Measurements from ENCODE around the gene USP47. TPM values are rescaled to one million over a fixed set of nuclear protein-coding genes. Genes with fewer than 3 reads are reported as not detected.

Gene USP47
- total RNA-seq, 2 experiments from 2014 or later, result 40.1 to 44.8 TPM

DNA sequence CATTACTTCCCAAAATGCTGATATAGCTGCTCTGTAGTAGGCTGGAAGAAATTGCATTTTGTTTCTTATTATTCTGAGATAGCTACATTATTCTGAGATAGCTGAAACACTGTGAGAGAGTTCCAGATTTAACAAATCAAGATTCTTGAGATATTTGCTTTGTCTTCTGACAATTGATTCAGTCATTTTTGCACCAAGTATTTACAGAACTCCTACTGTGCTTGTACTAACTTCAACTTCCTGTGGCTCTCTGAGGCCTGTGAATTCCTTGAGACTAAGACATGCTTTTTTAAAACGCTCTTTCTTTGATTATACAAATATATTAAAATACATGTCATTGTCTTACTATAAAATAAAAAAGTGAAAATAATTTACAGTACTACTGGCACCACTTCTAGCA is 52.7 kb downstream of the USP47 start:
- ATAC-seq, result no peak
- Mint-ChIP-seq H3K9me3 (ENCODE audit: low read depth) (no peaks in the 10 kb centered on the region), H3K4me3 (no peak overlapping the region), H3K27ac (no peak overlapping the region), H3K27me3 (no peaks in the 10 kb centered on the region), H3K4me1 (peaks cover 7% of the 10 kb centered on the region), H3K36me3 (peaks cover 8% of the 10 kb centered on the region)
- no peak for DNase-seq
- CTCF ChIA-PET, result no interaction called here

DNA sequence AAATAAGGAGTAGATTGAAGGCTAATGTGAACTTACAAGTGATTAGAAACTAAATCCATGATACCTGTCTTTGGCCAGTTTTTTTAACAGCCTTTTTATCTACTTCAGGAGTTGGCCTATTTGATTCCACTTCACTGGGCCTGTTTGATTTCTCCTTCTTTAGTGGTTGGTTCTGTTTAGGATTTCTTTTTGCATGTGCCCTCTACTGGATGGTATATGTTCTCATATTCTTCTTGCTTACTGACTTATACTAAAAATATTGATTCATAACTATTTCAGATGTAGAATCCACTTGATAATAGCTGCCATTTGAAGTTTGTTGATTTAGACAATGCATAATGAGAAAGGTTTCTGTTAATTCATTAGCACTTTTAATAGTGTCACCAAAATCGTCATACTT is 53.9 kb downstream of the USP47 start:
- no peak overlapping the region for H3K27ac Mint-ChIP-seq
- H3K9me3 Mint-ChIP-seq (ENCODE audit: low read depth), result no peaks in the 10 kb centered on the region
- peaks cover 6% of the 10 kb centered on the region for H3K36me3 Mint-ChIP-seq
- no peak overlapping the region for H3K4me3 Mint-ChIP-seq
- H3K4me1 Mint-ChIP-seq, result peaks cover 7% of the 10 kb centered on the region
- CTCF ChIA-PET, result no interaction called here
- ATAC-seq (no peak), DNase-seq (no peak)
- H3K27me3 Mint-ChIP-seq, result no peaks in the 10 kb centered on the region

DNA sequence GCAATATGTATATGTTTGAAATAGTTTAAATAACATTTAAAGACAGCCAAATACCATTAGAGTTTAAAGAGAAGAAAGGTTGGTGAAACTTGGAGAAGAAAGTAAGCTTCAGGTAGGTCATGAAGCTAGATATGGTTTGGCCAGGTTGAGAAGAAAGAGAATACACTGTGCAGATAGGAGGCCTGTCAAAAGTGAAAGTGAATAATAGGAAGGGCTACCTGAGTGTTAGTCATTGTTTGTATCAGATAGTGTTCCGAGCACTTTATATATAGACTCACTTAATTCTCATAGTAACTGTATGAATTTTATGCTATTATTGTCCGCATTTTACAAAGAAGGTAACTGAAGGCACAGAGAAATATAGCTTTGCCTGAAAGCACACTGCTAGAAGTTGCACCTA is 56.9 kb downstream of the USP47 start:
- Mint-ChIP-seq H3K36me3 (peaks cover 2% of the 10 kb centered on the region), H3K27me3 (no peaks in the 10 kb centered on the region), H3K4me1 (peaks cover 7% of the 10 kb centered on the region), H3K4me3 (no peak overlapping the region), H3K27ac (no peak overlapping the region), H3K9me3 (ENCODE audit: low read depth) (no peaks in the 10 kb centered on the region)
- DNase-seq (no peak), ATAC-seq (no peak)
- CTCF ChIA-PET, result interaction anchor here (1.3 kb wide), 1 partner anchor 69 kb away, joined by 3 read pairs; no protein-coding TSS in a partner anchor

- no peaks in the 10 kb centered on the region for H3K9me3 Mint-ChIP-seq (ENCODE audit: low read depth)
- H3K4me3 Mint-ChIP-seq, result no peak overlapping the region
- no peak overlapping the region for H3K27ac Mint-ChIP-seq
- H3K27me3 Mint-ChIP-seq, result no peaks in the 10 kb centered on the region
- DNase-seq (no peak), ATAC-seq (no peak)
- H3K36me3 Mint-ChIP-seq, result peaks cover 3% of the 10 kb centered on the region
- peaks cover 7% of the 10 kb centered on the region for H3K4me1 Mint-ChIP-seq
- CTCF ChIA-PET, result interaction anchor here (1.1 to 1.3 kb wide), 2 partner anchors 26 to 68 kb away, joined by 3 read pairs; no protein-coding TSS in a partner anchor
Observed at GRCh38 chr11:11899401-11899800, 57.6 kb downstream of the USP47 start.

- H3K4me3 Mint-ChIP-seq, result no peak overlapping the region
- no peaks in the 10 kb centered on the region for H3K27me3 Mint-ChIP-seq
- no peak for ATAC-seq
- no peaks in the 10 kb centered on the region for H3K9me3 Mint-ChIP-seq (ENCODE audit: low read depth)
- H3K4me1 Mint-ChIP-seq, result peaks cover 7% of the 10 kb centered on the region
- DNase-seq, result no peak
- H3K36me3 Mint-ChIP-seq, result peaks cover 8% of the 10 kb centered on the region
- CTCF ChIA-PET, result interaction anchor here (0.7 kb wide), 2 partner anchors 9 to 639 kb away, joined by 3 read pairs; no protein-coding TSS in a partner anchor
- H3K27ac Mint-ChIP-seq, result no peak overlapping the region
Observed at GRCh38 chr11:11901929-11902328, 60.2 kb downstream of the USP47 start.

GRCh38 chr11:11909727-11910126 is 68.0 kb downstream of the USP47 start:
- ATAC-seq, result no peak
- Mint-ChIP-seq H3K36me3 (peaks cover 26% of the 10 kb centered on the region), H3K4me1 (no peaks in the 10 kb centered on the region), H3K4me3 (no peak overlapping the region), H3K27ac (no peak overlapping the region), H3K9me3 (ENCODE audit: low read depth) (no peaks in the 10 kb centered on the region), H3K27me3 (no peaks in the 10 kb centered on the region)
- DNase-seq, result no peak
- CTCF ChIA-PET, result no interaction called here

DNA sequence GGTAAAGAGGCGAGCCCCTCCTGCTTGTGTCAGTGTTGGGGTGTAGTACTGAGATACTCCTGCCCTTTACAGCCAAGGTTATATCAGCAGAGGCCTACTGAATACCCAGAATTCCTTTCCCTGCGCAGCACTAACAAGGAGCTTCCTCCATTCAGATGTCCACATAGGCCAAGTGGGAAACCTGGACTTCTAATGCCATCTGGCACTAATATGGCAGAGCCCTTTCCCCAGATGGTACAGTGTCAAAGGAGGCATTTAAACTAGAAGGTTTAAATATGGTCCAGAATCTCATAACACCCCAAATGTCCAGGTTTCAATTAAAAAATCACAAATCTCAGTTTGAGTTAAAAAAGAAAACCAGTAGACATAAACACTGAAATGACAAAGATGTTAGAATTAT is 68.8 kb downstream of the USP47 start:
- CTCF ChIA-PET, result interaction anchor here (0.6 kb wide), 1 partner anchor 9 kb away, joined by 3 read pairs; no protein-coding TSS in a partner anchor
- ATAC-seq (no peak), DNase-seq (no peak)
- no peaks in the 10 kb centered on the region for H3K27me3 Mint-ChIP-seq
- no peak overlapping the region for H3K4me3 Mint-ChIP-seq
- no peak overlapping the region for H3K27ac Mint-ChIP-seq
- H3K9me3 Mint-ChIP-seq (ENCODE audit: low read depth), result no peaks in the 10 kb centered on the region
- H3K4me1 Mint-ChIP-seq, result no peaks in the 10 kb centered on the region
- peaks cover 27% of the 10 kb centered on the region for H3K36me3 Mint-ChIP-seq

GRCh38 chr11:11913395-11913794 is 71.6 kb downstream of the USP47 start:
- ATAC-seq (no peak), DNase-seq (no peak)
- CTCF ChIA-PET, result interaction anchor here (0.8 to 1.2 kb wide), 2 partner anchors 53 to 133 kb away, joined by 3 read pairs; no protein-coding TSS in a partner anchor
- Mint-ChIP-seq H3K4me1 (no peaks in the 10 kb centered on the region), H3K27ac (no peak overlapping the region), H3K36me3 (peaks cover 26% of the 10 kb centered on the region), H3K27me3 (no peaks in the 10 kb centered on the region), H3K9me3 (ENCODE audit: low read depth) (no peaks in the 10 kb centered on the region), H3K4me3 (no peak overlapping the region)

DNA sequence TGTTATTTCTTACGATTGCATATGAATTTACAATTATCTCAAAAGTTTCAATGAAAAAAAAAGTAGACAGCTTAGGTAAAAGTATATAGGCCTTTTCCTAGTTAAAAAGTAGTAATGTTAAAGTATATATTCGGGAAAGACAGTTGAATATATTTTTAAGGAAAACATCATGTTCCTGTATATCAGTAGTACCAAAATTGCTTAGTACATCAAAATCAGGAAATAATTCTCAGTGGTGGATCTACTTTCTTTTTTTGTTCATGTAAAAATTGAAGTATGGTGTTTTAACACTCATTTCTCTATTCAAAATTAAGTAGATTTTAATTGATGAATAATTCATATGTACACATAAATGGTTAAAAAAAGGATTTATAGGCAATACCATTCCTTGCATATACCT is 73.9 kb downstream of the USP47 start:
- CTCF ChIA-PET, result no interaction called here
- Mint-ChIP-seq H3K4me1 (no peaks in the 10 kb centered on the region), H3K36me3 (peaks cover 20% of the 10 kb centered on the region), H3K27me3 (no peaks in the 10 kb centered on the region), H3K4me3 (no peak overlapping the region), H3K9me3 (ENCODE audit: low read depth) (no peaks in the 10 kb centered on the region), H3K27ac (no peak overlapping the region)
- ATAC-seq (no peak), DNase-seq (no peak)

DNA sequence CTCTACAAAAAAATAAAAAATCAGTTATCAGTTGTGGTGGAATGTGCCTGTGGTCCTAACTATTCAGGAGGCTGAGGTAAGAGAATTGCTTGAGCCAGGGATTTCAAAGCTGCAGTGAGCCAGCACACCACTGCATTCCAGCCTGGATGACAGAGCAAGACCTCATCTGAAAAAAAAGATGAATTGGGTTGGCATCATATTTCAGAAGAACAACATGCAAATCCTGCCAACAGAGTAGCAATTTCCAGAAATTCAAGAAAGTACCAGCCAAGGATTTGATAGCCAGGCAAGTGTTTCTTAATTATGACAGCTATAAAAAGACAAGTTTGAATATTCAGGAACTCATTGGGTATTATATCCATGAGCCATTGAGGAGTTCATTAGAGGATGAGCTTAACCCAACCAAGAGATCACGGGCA is 75.2 kb downstream of the USP47 start:
- Mint-ChIP-seq H3K27ac (no peak overlapping the region), H3K4me1 (no peaks in the 10 kb centered on the region), H3K27me3 (no peaks in the 10 kb centered on the region), H3K9me3 (ENCODE audit: low read depth) (no peaks in the 10 kb centered on the region), H3K4me3 (no peak overlapping the region), H3K36me3 (peaks cover 18% of the 10 kb centered on the region)
- no peak for DNase-seq
- no peak for ATAC-seq
- CTCF ChIA-PET, result no interaction called here

DNA sequence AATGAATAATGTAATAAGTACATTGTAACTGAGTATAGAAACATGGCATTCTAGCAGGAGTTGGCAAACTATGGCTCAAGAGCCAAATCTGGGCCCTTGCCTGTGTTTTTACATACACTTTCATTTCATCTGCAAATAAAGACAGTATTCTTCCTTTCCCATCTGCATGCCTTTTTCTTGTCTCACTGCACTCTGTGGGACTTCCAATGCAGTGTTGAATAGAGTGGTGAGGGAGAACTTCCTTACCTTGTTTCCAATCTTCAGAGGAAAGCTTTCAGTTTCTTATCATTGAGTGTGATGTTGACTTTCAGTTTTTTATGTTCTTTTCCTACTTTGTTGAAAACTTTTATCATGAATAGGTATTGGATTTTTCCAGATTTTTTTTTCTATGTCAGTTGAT is 82.1 kb downstream of the USP47 start:
- H3K9me3 Mint-ChIP-seq (ENCODE audit: low read depth), result no peaks in the 10 kb centered on the region
- H3K4me1 Mint-ChIP-seq, result peaks cover 3% of the 10 kb centered on the region
- peaks cover 41% of the 10 kb centered on the region for H3K36me3 Mint-ChIP-seq
- no peak for ATAC-seq
- CTCF ChIA-PET, result no interaction called here
- no peaks in the 10 kb centered on the region for H3K27me3 Mint-ChIP-seq
- no peak overlapping the region for H3K4me3 Mint-ChIP-seq
- no peak for DNase-seq
- no peak overlapping the region for H3K27ac Mint-ChIP-seq

- DNase-seq (no peak), ATAC-seq (no peak)
- no peaks in the 10 kb centered on the region for H3K4me1 Mint-ChIP-seq
- H3K27ac Mint-ChIP-seq, result no peak overlapping the region
- no peaks in the 10 kb centered on the region for H3K9me3 Mint-ChIP-seq (ENCODE audit: low read depth)
- H3K36me3 Mint-ChIP-seq, result peaks cover 47% of the 10 kb centered on the region
- no peak overlapping the region for H3K4me3 Mint-ChIP-seq
- CTCF ChIA-PET, result interaction anchor here (1.0 kb wide), 2 partner anchors 12 to 30 kb away, joined by 3 to 4 read pairs; no protein-coding TSS in a partner anchor
- H3K27me3 Mint-ChIP-seq, result no peaks in the 10 kb centered on the region
Observed at GRCh38 chr11:11929920-11930319, 88.1 kb downstream of the USP47 start.

DNA sequence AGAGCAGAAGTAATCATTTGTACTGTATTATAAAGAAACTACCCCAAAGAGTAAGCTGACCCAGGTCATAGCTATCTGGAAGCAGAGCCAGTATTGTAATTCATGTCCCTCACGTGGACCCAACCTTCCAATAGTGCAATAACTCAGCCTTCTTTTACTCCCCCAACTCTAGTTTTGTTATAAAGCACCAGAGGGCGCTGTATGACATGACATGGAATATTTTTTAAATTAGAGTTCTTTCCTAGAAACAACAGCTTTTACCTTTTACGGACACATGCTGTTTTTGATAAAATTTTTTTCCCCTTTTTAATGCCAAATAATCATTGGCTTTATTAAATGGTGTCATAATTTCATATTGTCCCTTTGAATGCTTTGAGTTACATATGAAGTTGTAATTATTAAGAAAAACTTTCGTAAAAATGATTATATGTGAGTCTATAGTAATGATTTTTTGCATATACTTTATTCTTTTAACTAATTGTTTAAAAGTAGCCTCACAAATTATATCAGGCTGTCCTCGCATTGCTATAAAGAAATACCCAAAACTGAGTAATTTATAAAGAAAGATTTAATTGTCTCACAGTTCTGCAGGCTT is 89.8 kb downstream of the USP47 start:
- Mint-ChIP-seq H3K9me3 (ENCODE audit: low read depth) (no peaks in the 10 kb centered on the region), H3K27ac (no peak overlapping the region), H3K27me3 (no peaks in the 10 kb centered on the region), H3K36me3 (peaks cover 38% of the 10 kb centered on the region), H3K4me1 (no peaks in the 10 kb centered on the region), H3K4me3 (no peak overlapping the region)
- CTCF ChIA-PET, result interaction anchor here (0.8 to 2.6 kb wide), 15 partner anchors 10 to 353 kb away, joined by 3 to 31 read pairs (median 5); no protein-coding TSS in a partner anchor
- DNase-seq, result no peak
- peak; percentile 51 for ATAC-seq

GRCh38 chr11:11935536-11935935 is 93.8 kb downstream of the USP47 start:
- Mint-ChIP-seq H3K27ac (no peak overlapping the region), H3K36me3 (peaks cover 45% of the 10 kb centered on the region), H3K4me3 (no peak overlapping the region), H3K9me3 (ENCODE audit: low read depth) (no peaks in the 10 kb centered on the region), H3K27me3 (no peaks in the 10 kb centered on the region), H3K4me1 (no peaks in the 10 kb centered on the region)
- no peak for ATAC-seq
- CTCF ChIA-PET, result interaction anchor here (1.1 kb wide), 2 partner anchors 32 to 109 kb away, joined by 3 to 5 read pairs; no protein-coding TSS in a partner anchor
- no peak for DNase-seq
